IgD-negative memory B cell (primary cell): Measurements from ENCODE around the gene PM20D1. TPM values are rescaled to one million over a fixed set of nuclear protein-coding genes. Genes with fewer than 3 reads are reported as not detected.
A peak's percentile ranks its signal among the peaks of the same experiment; 100 is the strongest.
"Not testable (repeated sequence)": the region's sequence is repeated elsewhere in the genome, so short reads cannot be mapped to it uniquely, and the experiment has no call there.

Source experiments
- H3K27ac Mint-ChIP-seq, 3 donors: one replicate each; pipeline ENCODE4 v1.8.0; 2020 to 2022; ENCODE audit warnings: mild to moderate bottlenecking in 3 of 3, mixed read lengths in 3 of 3, moderate library complexity in 1 of 3
- H3K27me3 Mint-ChIP-seq: one replicate; pipeline ENCODE4 v1.8.0; 2021; ENCODE audit warnings: mixed read lengths
- H3K36me3 Mint-ChIP-seq: one replicate; pipeline ENCODE4 v1.8.0; 2020; ENCODE audit warnings: mild to moderate bottlenecking, mixed read lengths
- H3K4me1 Mint-ChIP-seq, 3 donors: one replicate each; pipeline ENCODE4 v1.8.0; 2020 to 2022; ENCODE audit warnings: mixed read lengths in 3 of 3, mild to moderate bottlenecking in 1 of 3
- H3K4me3 Mint-ChIP-seq, 4 donors: one replicate each; pipeline ENCODE4 v1.8.0; 2020 to 2022; ENCODE audit warnings: mild to moderate bottlenecking in 4 of 4, mixed read lengths in 4 of 4, moderate library complexity in 3 of 4
- H3K9me3 Mint-ChIP-seq, 3 donors: one replicate each; pipeline ENCODE4 v1.8.0; 2020 to 2021; ENCODE audit warnings: mixed read lengths in 3 of 3, mild to moderate bottlenecking in 1 of 3
- polyA plus RNA-seq: library from polyadenylated mRNA; unstranded; fragments of 300-500 nt; fragmentation: Illumina TruSeq; gene quantifications from one replicate; pipeline ENCODE4 v1.2.3, GENCODE V29; 2021

Gene PM20D1
- polyA plus RNA-seq, 1 donor from 2014 or later = 2.0 TPM

DNA sequence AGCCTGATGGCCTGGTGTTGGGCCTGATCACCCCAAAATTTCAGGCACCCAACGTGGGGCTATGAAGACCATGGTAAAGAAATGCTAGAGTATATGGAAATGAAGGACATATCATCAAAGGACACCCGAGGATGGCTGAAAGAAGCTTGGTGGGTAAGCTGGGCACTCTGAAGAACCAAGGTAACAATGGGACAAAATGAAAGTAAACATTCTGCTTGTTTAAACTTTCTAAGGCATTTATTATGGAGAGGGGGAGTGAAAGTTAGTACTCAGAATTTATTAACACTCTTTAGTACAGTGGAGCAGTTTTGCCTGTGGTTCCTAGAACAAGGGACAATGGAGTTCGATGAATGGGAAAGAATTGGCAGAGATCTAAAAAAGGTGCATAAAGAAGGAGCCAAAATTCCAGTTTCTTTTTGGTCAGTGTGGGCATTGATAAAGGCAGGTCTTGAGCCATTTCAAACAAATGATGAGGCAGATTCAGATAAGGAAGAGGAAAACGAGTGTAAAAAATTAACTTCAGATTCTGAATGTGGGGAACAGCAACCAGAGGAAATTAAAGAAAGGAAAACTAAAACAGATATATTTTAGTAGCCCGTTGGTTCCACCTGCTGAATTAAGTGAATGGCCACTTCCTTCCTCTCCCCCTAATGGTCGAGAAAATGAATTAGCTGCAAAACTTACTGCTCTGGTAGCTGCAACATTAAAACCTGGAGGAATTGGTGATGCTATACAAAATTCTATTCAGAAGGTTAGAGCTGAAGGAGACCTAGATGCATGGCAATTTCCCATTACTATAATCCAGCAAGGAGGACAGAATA, 8.4 kb upstream of the PM20D1 start:
- peaks cover 10 to 19% (median 16%) of the 10 kb centered on the region in 3 donors for H3K4me1 Mint-ChIP-seq
- H3K4me3 Mint-ChIP-seq = peak overlapping the region in 3 of 4 donors; percentile 2 to 77 (median 54)
- no peaks in the 10 kb centered on the region for H3K27me3 Mint-ChIP-seq
- peaks cover 1 to 22% (median 6%) of the 10 kb centered on the region in 3 donors for H3K9me3 Mint-ChIP-seq
- H3K27ac Mint-ChIP-seq = peak overlapping the region in 1 of 3 donors; percentile 59
- H3K36me3 Mint-ChIP-seq = peaks cover 7% of the 10 kb centered on the region

GRCh38 chr1:205857501-205857900, 7.6 kb upstream of the PM20D1 start:
- H3K27ac Mint-ChIP-seq, H3K27me3 Mint-ChIP-seq, H3K36me3 Mint-ChIP-seq: not testable (repeated sequence)
- H3K4me1 Mint-ChIP-seq = peaks cover 10 to 19% (median 16%) of the 10 kb centered on the region in 3 donors
- peaks cover 1 to 22% (median 6%) of the 10 kb centered on the region in 3 donors for H3K9me3 Mint-ChIP-seq
- peak overlapping the region in 1 of 4 donors; percentile 54 for H3K4me3 Mint-ChIP-seq

DNA sequence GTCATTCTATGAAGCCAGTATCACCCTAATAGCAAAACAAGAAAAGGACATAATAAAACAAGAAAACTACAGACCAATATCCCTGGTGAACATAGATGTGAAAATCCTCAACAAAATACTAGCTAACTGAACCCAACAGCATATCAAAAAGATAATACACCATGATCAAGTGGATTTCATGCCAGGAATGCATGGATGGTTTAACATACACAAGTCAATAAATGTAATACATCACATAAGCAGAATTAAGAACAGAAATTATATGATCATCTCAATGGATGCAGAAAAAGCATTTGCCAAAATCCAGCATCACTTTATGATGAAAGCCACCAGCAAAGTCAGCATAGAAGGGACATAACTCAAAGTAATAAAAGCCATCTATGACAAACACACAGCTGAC, 6.5 kb upstream of the PM20D1 start:
- Mint-ChIP-seq H3K27ac (no peak overlapping the region), H3K4me1 (peaks cover 10 to 19% (median 16%) of the 10 kb centered on the region in 3 donors), H3K9me3 (peaks cover 1 to 22% (median 4%) of the 10 kb centered on the region in 3 donors), H3K27me3 (no peaks in the 10 kb centered on the region), H3K36me3 (peaks cover 7% of the 10 kb centered on the region), H3K4me3 (no peak overlapping the region)

GRCh38 chr1:205852969-205853368, 3.0 kb upstream of the PM20D1 start:
- no peak overlapping the region for H3K4me3 Mint-ChIP-seq
- peaks cover 4 to 12% (median 12%) of the 10 kb centered on the region in 3 donors for H3K4me1 Mint-ChIP-seq
- peak overlapping the region in 1 of 3 donors; percentile 53 for H3K27ac Mint-ChIP-seq
- peaks cover 1 to 18% (median 2%) of the 10 kb centered on the region in 3 donors for H3K9me3 Mint-ChIP-seq
- no peaks in the 10 kb centered on the region for H3K27me3 Mint-ChIP-seq
- peaks cover 7% of the 10 kb centered on the region for H3K36me3 Mint-ChIP-seq

DNA sequence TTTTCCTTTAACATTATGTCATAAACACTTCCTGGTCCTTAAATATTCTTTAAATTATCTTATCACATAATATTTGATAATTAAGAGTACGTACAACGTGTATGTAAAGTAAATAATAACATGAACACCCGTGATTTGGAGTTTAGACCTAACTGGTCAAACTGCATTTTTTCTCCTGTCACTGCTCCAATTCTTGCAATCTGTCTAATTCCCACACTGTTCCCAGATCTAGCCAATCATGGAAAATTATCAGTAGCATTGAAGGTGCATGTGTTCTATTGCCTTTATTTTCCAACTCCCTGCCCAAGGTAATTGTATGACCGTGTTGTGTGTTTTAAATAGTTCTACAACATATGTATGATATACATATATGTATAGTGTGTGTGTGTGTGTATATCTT, 2.1 kb upstream of the PM20D1 start:
- Mint-ChIP-seq H3K36me3 (peaks cover 7% of the 10 kb centered on the region), H3K9me3 (peaks cover under 1 to 15% (median 1%) of the 10 kb centered on the region in 3 donors), H3K4me3 (no peak overlapping the region), H3K27ac (no peak overlapping the region), H3K27me3 (no peaks in the 10 kb centered on the region), H3K4me1 (peaks cover 3 to 8% (median 4%) of the 10 kb centered on the region in 3 donors)

- H3K36me3 Mint-ChIP-seq = peaks cover 20% of the 10 kb centered on the region
- peak overlapping the region in 1 of 3 donors; percentile 32 for H3K27ac Mint-ChIP-seq
- no peaks in the 10 kb centered on the region for H3K27me3 Mint-ChIP-seq
- H3K4me1 Mint-ChIP-seq = peaks cover 0 to 2% (median 0%) of the 10 kb centered on the region in 3 donors
- H3K4me3 Mint-ChIP-seq = no peak overlapping the region
- H3K9me3 Mint-ChIP-seq = no peaks in the 10 kb centered on the region
These were observed 6.7 kb downstream of the PM20D1 start for GRCh38 chr1:205843036-205843859.

GRCh38 chr1:205842229-205842628, 7.7 kb downstream of the PM20D1 start:
- H3K4me3 Mint-ChIP-seq = no peak overlapping the region
- peaks cover 0 to 2% (median 0%) of the 10 kb centered on the region in 3 donors for H3K4me1 Mint-ChIP-seq
- no peaks in the 10 kb centered on the region for H3K27me3 Mint-ChIP-seq
- peak overlapping the region in 1 of 3 donors; percentile 32 for H3K27ac Mint-ChIP-seq
- H3K9me3 Mint-ChIP-seq = no peaks in the 10 kb centered on the region
- H3K36me3 Mint-ChIP-seq = peaks cover 21% of the 10 kb centered on the region

- H3K4me3 Mint-ChIP-seq = no peak overlapping the region
- peaks cover 0 to 2% (median 0%) of the 10 kb centered on the region in 3 donors for H3K4me1 Mint-ChIP-seq
- H3K9me3 Mint-ChIP-seq = no peaks in the 10 kb centered on the region
- no peaks in the 10 kb centered on the region for H3K27me3 Mint-ChIP-seq
- H3K36me3 Mint-ChIP-seq = peaks cover 21% of the 10 kb centered on the region
- H3K27ac Mint-ChIP-seq = no peak overlapping the region
These were observed 9.6 kb downstream of the PM20D1 start for GRCh38 chr1:205840146-205840923.

GRCh38 chr1:205837382-205837970, 12.5 kb downstream of the PM20D1 start:
- H3K4me1 Mint-ChIP-seq = peaks cover 0 to 3% (median 0%) of the 10 kb centered on the region in 3 donors
- H3K9me3 Mint-ChIP-seq = no peaks in the 10 kb centered on the region
- peaks cover 6% of the 10 kb centered on the region for H3K36me3 Mint-ChIP-seq
- no peaks in the 10 kb centered on the region for H3K27me3 Mint-ChIP-seq
- H3K27ac Mint-ChIP-seq = peak overlapping the region in 1 of 3 donors; percentile 69
- H3K4me3 Mint-ChIP-seq = no peak overlapping the region

GRCh38 chr1:205834751-205835150, 15.2 kb downstream of the PM20D1 start:
- Mint-ChIP-seq H3K27me3 (no peaks in the 10 kb centered on the region), H3K27ac (no peak overlapping the region), H3K4me1 (peaks cover 0 to 5% (median 0%) of the 10 kb centered on the region in 3 donors), H3K36me3 (peaks cover 4% of the 10 kb centered on the region), H3K4me3 (no peak overlapping the region), H3K9me3 (no peaks in the 10 kb centered on the region)

- Mint-ChIP-seq H3K4me1 (peaks cover 0 to 5% (median 0%) of the 10 kb centered on the region in 3 donors), H3K27me3 (no peaks in the 10 kb centered on the region), H3K27ac (no peak overlapping the region)
These were observed 17.6 kb downstream of the PM20D1 start for GRCh38 chr1:205832326-205832751.

GRCh38 chr1:205827623-205828022, 22.3 kb downstream of the PM20D1 start:
- H3K36me3 Mint-ChIP-seq = peaks cover 7% of the 10 kb centered on the region
- no peak overlapping the region for H3K4me3 Mint-ChIP-seq
- H3K27me3 Mint-ChIP-seq = no peaks in the 10 kb centered on the region
- H3K9me3 Mint-ChIP-seq = peaks cover 0 to 4% (median 2%) of the 10 kb centered on the region in 3 donors
- peaks cover 7 to 26% (median 12%) of the 10 kb centered on the region in 3 donors for H3K4me1 Mint-ChIP-seq
- no peak overlapping the region for H3K27ac Mint-ChIP-seq

More at GRCh38 chr1:205832326-205832751, 17.6 kb downstream of the PM20D1 start:
- no peak overlapping the region for H3K4me3 Mint-ChIP-seq
- peaks cover 3% of the 10 kb centered on the region for H3K36me3 Mint-ChIP-seq
- no peaks in the 10 kb centered on the region for H3K9me3 Mint-ChIP-seq

GRCh38 chr1:205826995-205827394, 22.9 kb downstream of the PM20D1 start:
- Mint-ChIP-seq H3K9me3 (peaks cover 4 to 8% (median 4%) of the 10 kb centered on the region in 3 donors), H3K36me3 (peaks cover 7% of the 10 kb centered on the region), H3K27ac (no peak overlapping the region), H3K4me1 (peaks cover 7 to 27% (median 12%) of the 10 kb centered on the region in 3 donors), H3K4me3 (no peak overlapping the region), H3K27me3 (no peaks in the 10 kb centered on the region)
